WTC11 (cell line): Measurements from ENCODE around the gene PLEKHH1. TPM values are rescaled to one million over a fixed set of nuclear protein-coding genes. Genes with fewer than 3 reads are reported as not detected.
A peak's percentile ranks its signal among the peaks of the same experiment; 100 is the strongest.

Experiments
- ATAC-seq: fragments of 200-7000 bp; cut with Tn5 transposase; 2 replicates; pipeline ENCODE4 v1.10.0; 2021; ENCODE audit warnings: mild to moderate bottlenecking, moderate library complexity
- CTCF ChIA-PET: fragments of 300-600 bp; sonication (Branson Sonifier 250); formaldehyde crosslinking; loops from one replicate; lab custom pipeline; 2021; ENCODE audit warnings: antibody characterized with exemption; lab: Charles Lee
- POLR2A ChIA-PET: fragments of 350-600 bp; sonication (Branson Sonifier 250); formaldehyde crosslinking; loops from one replicate; lab custom pipeline; 2021; ENCODE audit warnings: antibody characterized with exemption; lab: Charles Lee
- DNase-seq: peaks from one replicate; pipeline ENCODE4 v3.0.0; 2021; ENCODE audit warnings: low spot score
- H3K27ac Mint-ChIP-seq: 2 replicates; pipeline ENCODE4 v1.8.0; 2021; ENCODE audit warnings: mixed read lengths
- H3K27me3 Mint-ChIP-seq: 2 replicates; pipeline ENCODE4 v1.8.0; 2021; ENCODE audit warnings: low read depth, mild to moderate bottlenecking, moderate library complexity, mixed read lengths
- H3K36me3 Mint-ChIP-seq: 2 replicates; pipeline ENCODE4 v1.8.0; 2021; ENCODE audit warnings: mixed read lengths
- H3K4me1 Mint-ChIP-seq: 2 replicates; pipeline ENCODE4 v1.8.0; 2022; ENCODE audit warnings: mixed read lengths
- H3K4me3 Mint-ChIP-seq: 2 replicates; pipeline ENCODE4 v1.8.0; 2021; ENCODE audit warnings: mild to moderate bottlenecking, moderate library complexity, mixed read lengths
- H3K9me3 Mint-ChIP-seq: 2 replicates; pipeline ENCODE4 v1.8.0; 2021; ENCODE audit warnings: mixed read lengths
- CBFB ChIP-seq: sonication (generic); formaldehyde crosslinking; IDR thresholded peaks from 2 replicates; pipeline ENCODE4 v1.8.1; 2022; ENCODE audit warnings: mild to moderate bottlenecking, low read depth, missing genetic modification reagents
- CREM ChIP-seq: sonication (generic); formaldehyde crosslinking; IDR thresholded peaks from 2 replicates; pipeline ENCODE4 v1.8.1; 2022; ENCODE audit warnings: mild to moderate bottlenecking, missing genetic modification reagents, moderate library complexity
- ETV6 ChIP-seq: sonication (generic); formaldehyde crosslinking; IDR thresholded peaks from 2 replicates; pipeline ENCODE4 v1.8.1; 2022; ENCODE audit warnings: mild to moderate bottlenecking, missing genetic modification reagents
- FOXP4 ChIP-seq: sonication (generic); formaldehyde crosslinking; IDR thresholded peaks from 2 replicates; pipeline ENCODE4 v1.8.0; 2022; ENCODE audit warnings: mild to moderate bottlenecking, missing genetic modification reagents
- GABPB1 ChIP-seq: sonication (generic); formaldehyde crosslinking; IDR thresholded peaks from 2 replicates; pipeline ENCODE4 v1.8.1; 2023; ENCODE audit warnings: mild to moderate bottlenecking, missing genetic modification reagents
- NFE2L1 ChIP-seq: sonication (generic); formaldehyde crosslinking; IDR thresholded peaks from 2 replicates; pipeline ENCODE4 v1.8.1; 2023; ENCODE audit warnings: missing genetic modification reagents
- RELA ChIP-seq: sonication (generic); formaldehyde crosslinking; IDR thresholded peaks from 2 replicates; pipeline ENCODE4 v1.8.1; 2022; ENCODE audit warnings: missing genetic modification reagents, mild to moderate bottlenecking, borderline replicate concordance
- TEAD1 ChIP-seq: sonication (generic); formaldehyde crosslinking; IDR thresholded peaks from 2 replicates; pipeline ENCODE4 v1.8.0; 2022; ENCODE audit warnings: mild to moderate bottlenecking, missing genetic modification reagents
- USF1 ChIP-seq: sonication (generic); formaldehyde crosslinking; IDR thresholded peaks from 2 replicates; pipeline ENCODE4 v1.8.0; 2022; ENCODE audit warnings: mild to moderate bottlenecking, missing genetic modification reagents
- total RNA-seq: library from RNA; stranded (reverse); gene quantifications from 3 replicates; pipeline ENCODE4 v1.2.3, GENCODE V29; 2021
- TF ChIP-seq, protein P1 (sequence below): sonication (generic); formaldehyde crosslinking; IDR thresholded peaks from 2 replicates; pipeline ENCODE4 v1.8.1; 2023; ENCODE audit warnings: mild to moderate bottlenecking, missing genetic modification reagents, borderline replicate concordance
- TF ChIP-seq, protein P2 (sequence below): sonication (generic); formaldehyde crosslinking; IDR thresholded peaks from 2 replicates; pipeline ENCODE4 v1.8.0; 2022; ENCODE audit warnings: mild to moderate bottlenecking, missing genetic modification reagents
- TF ChIP-seq, protein P3 (sequence below): sonication (generic); formaldehyde crosslinking; IDR thresholded peaks from 2 replicates; pipeline ENCODE4 v1.8.1; 2022; ENCODE audit warnings: low read depth, mild to moderate bottlenecking, moderate library complexity, missing genetic modification reagents, borderline replicate concordance
- TF ChIP-seq, protein P4 (sequence below): sonication (generic); formaldehyde crosslinking; IDR thresholded peaks from 2 replicates; pipeline ENCODE4 v1.8.0; 2022; ENCODE audit warnings: missing genetic modification reagents

Gene PLEKHH1
- total RNA-seq, 1 experiment from 2014 or later: 48.3 TPM

DNA sequence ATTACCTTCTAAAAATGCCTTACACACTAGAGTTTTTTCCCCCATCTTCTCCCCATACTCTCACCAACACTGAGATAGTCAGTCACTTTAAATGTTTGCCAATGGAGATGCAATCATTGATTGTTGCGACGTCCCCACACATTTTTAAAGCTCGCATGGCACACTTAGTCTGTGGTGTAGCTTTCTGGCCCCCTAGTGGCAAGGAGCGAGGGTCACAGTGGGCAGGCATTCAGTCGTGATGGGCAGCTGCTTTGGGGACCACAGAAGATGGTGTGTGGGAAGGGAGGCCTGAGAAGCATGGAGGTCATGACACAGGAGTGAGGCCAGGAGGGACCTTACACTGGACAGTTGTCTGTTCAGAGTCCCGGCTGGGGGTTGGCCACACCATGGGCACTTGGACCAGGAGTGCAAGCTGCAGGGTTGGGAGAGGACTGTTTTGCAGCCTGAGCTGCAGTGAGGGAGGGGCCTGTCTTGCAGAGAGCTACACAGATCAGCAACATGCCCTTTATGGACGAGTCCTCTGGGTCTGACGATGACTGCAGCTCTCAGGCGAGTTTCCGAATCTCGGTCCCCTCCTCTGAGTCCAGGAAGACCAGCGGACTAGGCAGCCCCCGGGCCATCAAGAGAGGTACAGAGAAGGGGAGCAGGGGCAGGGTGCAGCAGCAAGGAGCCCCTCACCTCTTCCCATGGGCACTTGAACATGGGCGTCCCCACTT, 38.3 kb downstream of the PLEKHH1 start (continued):
- TF ChIP-seq, protein P1, sequence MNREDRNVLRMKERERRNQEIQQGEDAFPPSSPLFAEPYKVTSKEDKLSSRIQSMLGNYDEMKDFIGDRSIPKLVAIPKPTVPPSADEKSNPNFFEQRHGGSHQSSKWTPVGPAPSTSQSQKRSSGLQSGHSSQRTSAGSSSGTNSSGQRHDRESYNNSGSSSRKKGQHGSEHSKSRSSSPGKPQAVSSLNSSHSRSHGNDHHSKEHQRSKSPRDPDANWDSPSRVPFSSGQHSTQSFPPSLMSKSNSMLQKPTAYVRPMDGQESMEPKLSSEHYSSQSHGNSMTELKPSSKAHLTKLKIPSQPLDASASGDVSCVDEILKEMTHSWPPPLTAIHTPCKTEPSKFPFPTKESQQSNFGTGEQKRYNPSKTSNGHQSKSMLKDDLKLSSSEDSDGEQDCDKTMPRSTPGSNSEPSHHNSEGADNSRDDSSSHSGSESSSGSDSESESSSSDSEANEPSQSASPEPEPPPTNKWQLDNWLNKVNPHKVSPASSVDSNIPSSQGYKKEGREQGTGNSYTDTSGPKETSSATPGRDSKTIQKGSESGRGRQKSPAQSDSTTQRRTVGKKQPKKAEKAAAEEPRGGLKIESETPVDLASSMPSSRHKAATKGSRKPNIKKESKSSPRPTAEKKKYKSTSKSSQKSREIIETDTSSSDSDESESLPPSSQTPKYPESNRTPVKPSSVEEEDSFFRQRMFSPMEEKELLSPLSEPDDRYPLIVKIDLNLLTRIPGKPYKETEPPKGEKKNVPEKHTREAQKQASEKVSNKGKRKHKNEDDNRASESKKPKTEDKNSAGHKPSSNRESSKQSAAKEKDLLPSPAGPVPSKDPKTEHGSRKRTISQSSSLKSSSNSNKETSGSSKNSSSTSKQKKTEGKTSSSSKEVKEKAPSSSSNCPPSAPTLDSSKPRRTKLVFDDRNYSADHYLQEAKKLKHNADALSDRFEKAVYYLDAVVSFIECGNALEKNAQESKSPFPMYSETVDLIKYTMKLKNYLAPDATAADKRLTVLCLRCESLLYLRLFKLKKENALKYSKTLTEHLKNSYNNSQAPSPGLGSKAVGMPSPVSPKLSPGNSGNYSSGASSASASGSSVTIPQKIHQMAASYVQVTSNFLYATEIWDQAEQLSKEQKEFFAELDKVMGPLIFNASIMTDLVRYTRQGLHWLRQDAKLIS (CRISPR knock-in tag): no peak
- TF ChIP-seq FOXP4 (CRISPR knock-in tag): 0 out of 2 replicates have a peak, but pooled peaks have one; percentile 25
- no peak for TF ChIP-seq USF1
- TF ChIP-seq, protein P2, sequence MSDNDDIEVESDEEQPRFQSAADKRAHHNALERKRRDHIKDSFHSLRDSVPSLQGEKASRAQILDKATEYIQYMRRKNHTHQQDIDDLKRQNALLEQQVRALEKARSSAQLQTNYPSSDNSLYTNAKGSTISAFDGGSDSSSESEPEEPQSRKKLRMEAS: no peak
- TF ChIP-seq, protein P3, sequence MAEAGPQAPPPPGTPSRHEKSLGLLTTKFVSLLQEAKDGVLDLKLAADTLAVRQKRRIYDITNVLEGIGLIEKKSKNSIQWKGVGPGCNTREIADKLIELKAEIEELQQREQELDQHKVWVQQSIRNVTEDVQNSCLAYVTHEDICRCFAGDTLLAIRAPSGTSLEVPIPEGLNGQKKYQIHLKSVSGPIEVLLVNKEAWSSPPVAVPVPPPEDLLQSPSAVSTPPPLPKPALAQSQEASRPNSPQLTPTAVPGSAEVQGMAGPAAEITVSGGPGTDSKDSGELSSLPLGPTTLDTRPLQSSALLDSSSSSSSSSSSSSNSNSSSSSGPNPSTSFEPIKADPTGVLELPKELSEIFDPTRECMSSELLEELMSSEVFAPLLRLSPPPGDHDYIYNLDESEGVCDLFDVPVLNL (CRISPR knock-in tag): no peak
- no peak for TF ChIP-seq GABPB1 (CRISPR knock-in tag)
- TF ChIP-seq, all 79 proteins: peak for 3

- ChIA-PET POLR2A (interaction anchor here (0.7 to 1.1 kb wide), 2 partner anchors 30 to 54 kb away, joined by 3 to 6 read pairs; no protein-coding TSS in a partner anchor), CTCF (interaction anchor here (0.6 to 8.0 kb wide), 49 partner anchors 8 to 262 kb away, joined by 3 to 173 read pairs (median 6); partner anchors contain the start of genes ARG2, ATP6V1D, PIGH and PLEK2)
- Mint-ChIP-seq H3K9me3 (no peaks in the 10 kb centered on the region), H3K4me1 (peaks cover 5% of the 10 kb centered on the region), H3K4me3 (no peak overlapping the region), H3K36me3 (peaks cover 16% of the 10 kb centered on the region), H3K27me3 (no peaks in the 10 kb centered on the region)
- ATAC-seq (no peak), DNase-seq (no peak)
- TF ChIP-seq TEAD1 (CRISPR knock-in tag) (no peak), ETV6 (CRISPR knock-in tag) (no peak), USF1 (no peak), CBFB (no peak), RELA (CRISPR knock-in tag) (no peak), CREM (CRISPR knock-in tag) (no peak), NFE2L1 (CRISPR knock-in tag) (no peak)
- TF ChIP-seq, protein P4, sequence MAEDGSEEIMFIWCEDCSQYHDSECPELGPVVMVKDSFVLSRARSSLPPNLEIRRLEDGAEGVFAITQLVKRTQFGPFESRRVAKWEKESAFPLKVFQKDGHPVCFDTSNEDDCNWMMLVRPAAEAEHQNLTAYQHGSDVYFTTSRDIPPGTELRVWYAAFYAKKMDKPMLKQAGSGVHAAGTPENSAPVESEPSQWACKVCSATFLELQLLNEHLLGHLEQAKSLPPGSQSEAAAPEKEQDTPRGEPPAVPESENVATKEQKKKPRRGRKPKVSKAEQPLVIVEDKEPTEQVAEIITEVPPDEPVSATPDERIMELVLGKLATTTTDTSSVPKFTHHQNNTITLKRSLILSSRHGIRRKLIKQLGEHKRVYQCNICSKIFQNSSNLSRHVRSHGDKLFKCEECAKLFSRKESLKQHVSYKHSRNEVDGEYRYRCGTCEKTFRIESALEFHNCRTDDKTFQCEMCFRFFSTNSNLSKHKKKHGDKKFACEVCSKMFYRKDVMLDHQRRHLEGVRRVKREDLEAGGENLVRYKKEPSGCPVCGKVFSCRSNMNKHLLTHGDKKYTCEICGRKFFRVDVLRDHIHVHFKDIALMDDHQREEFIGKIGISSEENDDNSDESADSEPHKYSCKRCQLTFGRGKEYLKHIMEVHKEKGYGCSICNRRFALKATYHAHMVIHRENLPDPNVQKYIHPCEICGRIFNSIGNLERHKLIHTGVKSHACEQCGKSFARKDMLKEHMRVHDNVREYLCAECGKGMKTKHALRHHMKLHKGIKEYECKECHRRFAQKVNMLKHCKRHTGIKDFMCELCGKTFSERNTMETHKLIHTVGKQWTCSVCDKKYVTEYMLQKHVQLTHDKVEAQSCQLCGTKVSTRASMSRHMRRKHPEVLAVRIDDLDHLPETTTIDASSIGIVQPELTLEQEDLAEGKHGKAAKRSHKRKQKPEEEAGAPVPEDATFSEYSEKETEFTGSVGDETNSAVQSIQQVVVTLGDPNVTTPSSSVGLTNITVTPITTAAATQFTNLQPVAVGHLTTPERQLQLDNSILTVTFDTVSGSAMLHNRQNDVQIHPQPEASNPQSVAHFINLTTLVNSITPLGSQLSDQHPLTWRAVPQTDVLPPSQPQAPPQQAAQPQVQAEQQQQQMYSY (CRISPR knock-in tag): no peak
- TF ChIP-seq, protein P3 (CRISPR knock-in tag): no peak
- TF ChIP-seq, all 79 proteins: peak for 0
- H3K27ac Mint-ChIP-seq: no peak overlapping the region
These were observed 38.9 kb downstream of the PLEKHH1 start for GRCh38 chr14:67571991-67572323.
